ENCODE measurements around the gene TRPT1.

DNA sequence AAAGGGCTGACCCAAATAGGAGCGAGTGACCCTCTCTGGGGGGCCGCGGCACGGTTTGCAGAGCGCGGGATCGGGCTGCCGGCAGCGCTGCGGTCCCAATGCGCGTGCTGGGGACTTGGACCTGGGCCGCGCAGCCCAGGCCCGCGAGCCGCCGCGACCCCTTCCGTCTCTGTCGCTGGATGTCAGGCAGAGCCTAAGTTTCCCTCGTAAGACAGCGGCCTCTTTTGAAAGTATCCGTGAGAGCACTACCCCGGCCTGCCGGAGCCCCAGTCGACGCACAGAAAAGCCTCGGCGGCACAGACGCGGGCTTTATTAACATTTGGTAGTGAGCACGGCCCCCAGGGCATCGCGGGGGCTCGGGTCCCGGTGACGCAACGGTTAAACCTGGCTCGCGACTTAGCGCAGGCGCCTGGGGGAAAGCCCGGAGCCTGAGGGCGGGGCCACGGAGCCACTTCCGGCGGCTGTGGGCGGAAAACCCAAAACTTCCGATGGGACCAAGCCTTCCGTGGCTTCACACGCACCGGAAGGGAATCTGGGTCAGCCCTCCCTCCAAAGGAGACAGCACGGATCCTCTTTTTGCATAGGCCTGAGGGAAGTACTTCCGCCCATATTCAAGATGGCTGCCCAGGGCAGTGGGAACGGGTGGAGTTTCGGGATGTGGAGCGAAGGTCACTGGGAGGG lies 43.7 kb upstream of the TRPT1 start:
- TF ChIP-seq, protein P1, sequence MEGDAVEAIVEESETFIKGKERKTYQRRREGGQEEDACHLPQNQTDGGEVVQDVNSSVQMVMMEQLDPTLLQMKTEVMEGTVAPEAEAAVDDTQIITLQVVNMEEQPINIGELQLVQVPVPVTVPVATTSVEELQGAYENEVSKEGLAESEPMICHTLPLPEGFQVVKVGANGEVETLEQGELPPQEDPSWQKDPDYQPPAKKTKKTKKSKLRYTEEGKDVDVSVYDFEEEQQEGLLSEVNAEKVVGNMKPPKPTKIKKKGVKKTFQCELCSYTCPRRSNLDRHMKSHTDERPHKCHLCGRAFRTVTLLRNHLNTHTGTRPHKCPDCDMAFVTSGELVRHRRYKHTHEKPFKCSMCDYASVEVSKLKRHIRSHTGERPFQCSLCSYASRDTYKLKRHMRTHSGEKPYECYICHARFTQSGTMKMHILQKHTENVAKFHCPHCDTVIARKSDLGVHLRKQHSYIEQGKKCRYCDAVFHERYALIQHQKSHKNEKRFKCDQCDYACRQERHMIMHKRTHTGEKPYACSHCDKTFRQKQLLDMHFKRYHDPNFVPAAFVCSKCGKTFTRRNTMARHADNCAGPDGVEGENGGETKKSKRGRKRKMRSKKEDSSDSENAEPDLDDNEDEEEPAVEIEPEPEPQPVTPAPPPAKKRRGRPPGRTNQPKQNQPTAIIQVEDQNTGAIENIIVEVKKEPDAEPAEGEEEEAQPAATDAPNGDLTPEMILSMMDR (IDR thresholded peaks at IDR 0.05 in 4 of 5, conservative IDR thresholded peaks at IDR 0.05 in 1 of 5), result peak in 3 of 5 experiments; percentile 11 to 22 (median 16)
- peak; percentile 35 to 47 for TF ChIP-seq POLR2A (IDR thresholded peaks at IDR 0.05)

Measured in gastrocnemius medialis (tissue), 4 donors.